Calu3 (cell line): ENCODE data around the gene SRCIN1. TPM values are rescaled to one million over a fixed set of nuclear protein-coding genes. Genes with fewer than 3 reads are reported as not detected.

ENCODE experiments used
- BruUV-seq: library from RNA; stranded (reverse); fragments of 400-500 nt; replicated peaks from 2 replicates; lab custom pipeline; 2021; lab: Mats Ljungman, UMichigan
- CTCF ChIA-PET: fragments of 300-600 bp; sonication (Branson Sonifier 250); formaldehyde crosslinking; loops from one replicate; lab custom pipeline; 2022; ENCODE audit warnings: antibody characterized with exemption; lab: Charles Lee
- DNase-seq: peaks from one replicate; pipeline ENCODE4 v3.0.0; 2022
- H3K27ac Mint-ChIP-seq: one replicate; pipeline ENCODE4 v1.8.0; 2022; ENCODE audit warnings: mixed read lengths; ENCODE audit not compliant: unreplicated experiment
- H3K27me3 Mint-ChIP-seq: one replicate; pipeline ENCODE4 v1.8.0; 2022; ENCODE audit warnings: mixed read lengths; ENCODE audit not compliant: unreplicated experiment
- H3K36me3 Mint-ChIP-seq: one replicate; pipeline ENCODE4 v1.8.0; 2022; ENCODE audit warnings: mild to moderate bottlenecking, moderate library complexity, mixed read lengths; ENCODE audit not compliant: insufficient read depth, unreplicated experiment
- H3K4me1 Mint-ChIP-seq: one replicate; pipeline ENCODE4 v1.8.0; 2022; ENCODE audit warnings: mild to moderate bottlenecking, low read depth, mixed read lengths; ENCODE audit not compliant: unreplicated experiment
- H3K4me3 Mint-ChIP-seq: one replicate; pipeline ENCODE4 v1.8.0; 2022; ENCODE audit warnings: mild to moderate bottlenecking, low read depth, moderate library complexity, mixed read lengths; ENCODE audit not compliant: unreplicated experiment
- H3K9me3 Mint-ChIP-seq: one replicate; pipeline ENCODE4 v1.8.0; 2022; ENCODE audit warnings: low read depth, mixed read lengths; ENCODE audit not compliant: unreplicated experiment
- CTCF ChIP-seq: fragments of 200-600 bp; IDR thresholded peaks from one replicate; pipeline ENCODE4 v1.8.0; 2022; ENCODE audit warnings: antibody characterized with exemption; ENCODE audit not compliant: unreplicated experiment
- intact Hi-C: fragments of 100-400 bp; cut with micrococcal nuclease; formaldehyde crosslinking; loops from one replicate; pipeline ENCODE4 v1.10.0; 2022; ENCODE audit not compliant: unreplicated experiment
- total RNA-seq: library from RNA; stranded (reverse); gene quantifications from 2 replicates; pipeline ENCODE4 v1.2.3, GENCODE V29; 2022

The SRCIN1 gene
- total RNA-seq, 1 experiment from 2014 or later: 46.7 TPM

GRCh38 chr17:38549285-38549684 lies 56.5 kb downstream of the SRCIN1 start:
- H3K9me3 Mint-ChIP-seq: no peaks in the 10 kb centered on the region
- CTCF ChIA-PET: interaction anchor here (0.9 to 6.2 kb wide), 3 partner anchors 9 to 35 kb away, joined by 3 to 62 read pairs (median 10); no protein-coding TSS in a partner anchor
- peaks cover 5% of the 10 kb centered on the region for H3K36me3 Mint-ChIP-seq
- DNase-seq: no peak
- intact Hi-C loops: no loop called here
- H3K27me3 Mint-ChIP-seq: peaks cover 45% of the 10 kb centered on the region
- no peak for TF ChIP-seq CTCF
- no peak overlapping the region for H3K27ac Mint-ChIP-seq
- H3K4me1 Mint-ChIP-seq: no peaks in the 10 kb centered on the region
- no TSS peak for BruUV-seq
- no peak overlapping the region for H3K4me3 Mint-ChIP-seq

- no peak overlapping the region for H3K4me3 Mint-ChIP-seq
- intact Hi-C loops: no loop called here
- no peaks in the 10 kb centered on the region for H3K4me1 Mint-ChIP-seq
- no peak overlapping the region for H3K27ac Mint-ChIP-seq
- no peak for DNase-seq
- CTCF ChIA-PET: interaction anchor here (0.5 to 6.2 kb wide), 9 partner anchors 8 to 845 kb away, joined by 3 to 62 read pairs (median 4); no protein-coding TSS in a partner anchor
- H3K27me3 Mint-ChIP-seq: peaks cover 63% of the 10 kb centered on the region
- no peak for TF ChIP-seq CTCF
- H3K36me3 Mint-ChIP-seq: peaks cover 4% of the 10 kb centered on the region
- no peaks in the 10 kb centered on the region for H3K9me3 Mint-ChIP-seq
- no TSS peak for BruUV-seq
Observed at GRCh38 chr17:38547444-38547843, 58.3 kb downstream of the SRCIN1 start.

- no peak overlapping the region for H3K27ac Mint-ChIP-seq
- no peak overlapping the region for H3K4me3 Mint-ChIP-seq
- no peak for TF ChIP-seq CTCF
- no peaks in the 10 kb centered on the region for H3K9me3 Mint-ChIP-seq
- H3K36me3 Mint-ChIP-seq: no peaks in the 10 kb centered on the region
- peaks cover 74% of the 10 kb centered on the region for H3K27me3 Mint-ChIP-seq
- DNase-seq: no peak
- intact Hi-C loops: no loop called here
- no peaks in the 10 kb centered on the region for H3K4me1 Mint-ChIP-seq
- BruUV-seq: no TSS peak
- CTCF ChIA-PET: interaction anchor here (1.5 to 6.2 kb wide), 3 partner anchors 12 to 117 kb away, joined by 4 to 62 read pairs (median 4); no protein-coding TSS in a partner anchor
Observed at GRCh38 chr17:38546396-38546795, 59.4 kb downstream of the SRCIN1 start.

GRCh38 chr17:38545531-38546225 lies 60.1 kb downstream of the SRCIN1 start:
- no TSS peak for BruUV-seq
- no peak for TF ChIP-seq CTCF
- Mint-ChIP-seq H3K4me1 (no peaks in the 10 kb centered on the region), H3K36me3 (no peaks in the 10 kb centered on the region), H3K4me3 (no peak overlapping the region), H3K27me3 (peaks cover 81% of the 10 kb centered on the region), H3K9me3 (no peaks in the 10 kb centered on the region), H3K27ac (no peak overlapping the region)
- CTCF ChIA-PET: interaction anchor here (0.7 to 6.2 kb wide), 5 partner anchors 9 to 118 kb away, joined by 3 to 62 read pairs (median 4); no protein-coding TSS in a partner anchor
- intact Hi-C loops: no loop called here
- DNase-seq: no peak
